CD4-positive, alpha-beta T cell treated with Interferon alpha-2 for 1 hour (primary cell): ENCODE data around the gene FGD3.

ENCODE experiments used
- DNase-seq, 2 donors: peaks; one replicate each; pipeline ENCODE4 v3.0.0-alpha.2; 2020 to 2022

Gene FGD3, protein sequence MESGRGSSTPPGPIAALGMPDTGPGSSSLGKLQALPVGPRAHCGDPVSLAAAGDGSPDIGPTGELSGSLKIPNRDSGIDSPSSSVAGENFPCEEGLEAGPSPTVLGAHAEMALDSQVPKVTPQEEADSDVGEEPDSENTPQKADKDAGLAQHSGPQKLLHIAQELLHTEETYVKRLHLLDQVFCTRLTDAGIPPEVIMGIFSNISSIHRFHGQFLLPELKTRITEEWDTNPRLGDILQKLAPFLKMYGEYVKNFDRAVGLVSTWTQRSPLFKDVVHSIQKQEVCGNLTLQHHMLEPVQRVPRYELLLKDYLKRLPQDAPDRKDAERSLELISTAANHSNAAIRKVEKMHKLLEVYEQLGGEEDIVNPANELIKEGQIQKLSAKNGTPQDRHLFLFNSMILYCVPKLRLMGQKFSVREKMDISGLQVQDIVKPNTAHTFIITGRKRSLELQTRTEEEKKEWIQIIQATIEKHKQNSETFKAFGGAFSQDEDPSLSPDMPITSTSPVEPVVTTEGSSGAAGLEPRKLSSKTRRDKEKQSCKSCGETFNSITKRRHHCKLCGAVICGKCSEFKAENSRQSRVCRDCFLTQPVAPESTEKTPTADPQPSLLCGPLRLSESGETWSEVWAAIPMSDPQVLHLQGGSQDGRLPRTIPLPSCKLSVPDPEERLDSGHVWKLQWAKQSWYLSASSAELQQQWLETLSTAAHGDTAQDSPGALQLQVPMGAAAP

GRCh38 chr9:92947268-92948037, at the start of gene FGD3:
Gene FGD3, plus strand, starts transcription at chr9:92947523. Its CDS starts 28,734 bp downstream, at chr9:92976257.
- DNase-seq = peak in 1 of 2 donors; percentile 50

DNA sequence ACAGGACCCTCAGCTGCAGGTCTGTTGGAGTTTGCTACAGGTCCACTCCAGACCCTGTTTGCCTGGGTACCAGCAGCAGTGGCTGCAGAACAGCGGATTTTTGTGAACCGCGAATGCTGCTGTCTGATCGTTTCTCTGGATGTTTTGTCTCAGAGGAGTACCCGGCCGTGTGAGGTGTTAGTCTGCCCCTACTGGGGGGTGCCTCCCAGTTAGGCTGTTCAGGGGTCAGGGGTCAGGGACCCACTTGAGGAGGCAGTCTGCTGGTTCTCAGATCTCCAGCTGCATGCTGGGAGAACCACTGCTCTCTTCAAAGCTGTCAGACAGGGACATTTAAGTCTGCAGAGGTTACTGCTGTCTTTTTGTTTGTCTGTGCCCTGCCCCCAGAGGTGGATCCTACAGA, 42.2 kb upstream of the FGD3 start:
- peak in 1 of 2 donors; percentile 13 for DNase-seq

GRCh38 chr9:92911511-92912475, 35.5 kb upstream of the FGD3 start:
- DNase-seq = no peak

- no peak for DNase-seq
Observed at GRCh38 chr9:92917176-92917800, 30.0 kb upstream of the FGD3 start.

DNA sequence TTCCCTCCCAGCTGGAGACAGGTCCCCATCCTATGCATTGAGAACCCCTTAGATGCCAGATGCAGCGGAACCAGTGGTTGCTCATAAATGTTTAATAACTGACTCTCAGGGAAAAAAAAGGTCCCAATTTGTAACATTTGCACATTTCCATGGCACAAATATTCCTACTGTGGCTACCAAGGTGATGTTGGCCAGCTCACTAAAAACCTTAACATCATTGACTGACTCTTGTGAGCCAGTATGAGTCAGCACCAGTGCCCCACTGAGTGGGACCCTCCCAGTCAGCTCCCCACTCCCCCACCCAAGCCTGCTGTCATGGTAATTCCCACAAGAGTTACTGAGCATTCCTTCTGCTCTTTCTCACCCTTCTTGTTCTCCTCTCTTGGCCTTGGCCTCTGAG, 26.9 kb upstream of the FGD3 start:
- DNase-seq = no peak

DNA sequence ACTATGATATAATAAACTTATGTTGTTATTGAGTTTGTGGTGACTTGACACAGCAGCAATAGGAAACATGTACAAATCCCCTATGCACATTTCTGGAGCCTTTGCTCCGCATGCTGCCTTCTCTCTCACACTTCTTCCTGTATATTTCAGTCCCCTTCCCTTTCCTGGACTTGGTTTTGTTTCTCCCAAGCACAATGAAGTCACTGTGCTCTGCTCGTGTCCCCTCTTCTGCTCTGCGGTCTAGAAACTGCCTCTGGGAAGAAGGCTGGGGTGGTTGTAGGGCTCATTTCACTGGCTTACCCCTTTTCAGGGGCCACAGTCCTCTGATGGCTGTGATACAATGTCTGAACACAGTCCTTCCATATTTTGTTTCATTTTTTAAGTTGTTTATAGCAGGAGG, 15.7 kb upstream of the FGD3 start:
- no peak for DNase-seq

- DNase-seq = no peak
Observed at GRCh38 chr9:92934321-92934720, 13.0 kb upstream of the FGD3 start.

DNA sequence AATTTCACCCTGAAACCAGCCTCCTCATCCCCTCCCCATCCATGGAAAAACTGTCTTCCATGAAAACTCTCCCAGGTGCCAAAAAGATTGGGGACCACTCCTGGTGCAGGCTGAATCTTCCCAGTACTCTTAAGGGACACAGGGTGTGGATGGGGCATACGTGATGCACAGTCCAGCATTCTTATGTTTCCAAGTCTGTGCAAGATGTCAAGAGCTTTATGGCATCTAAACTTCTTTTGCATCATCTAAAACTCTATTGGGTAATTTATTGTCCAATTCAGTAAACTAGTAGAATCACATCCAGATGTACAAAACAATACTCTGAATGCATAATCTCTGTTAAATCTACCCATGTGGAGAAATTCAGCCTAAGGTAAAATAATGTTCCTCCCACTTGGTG, 9.3 kb upstream of the FGD3 start:
- DNase-seq = no peak

- no peak for DNase-seq
Observed at GRCh38 chr9:92941861-92942260, 5.5 kb upstream of the FGD3 start.

GRCh38 chr9:92942688-92943616, 4.4 kb upstream of the FGD3 start:
- no peak for DNase-seq

DNA sequence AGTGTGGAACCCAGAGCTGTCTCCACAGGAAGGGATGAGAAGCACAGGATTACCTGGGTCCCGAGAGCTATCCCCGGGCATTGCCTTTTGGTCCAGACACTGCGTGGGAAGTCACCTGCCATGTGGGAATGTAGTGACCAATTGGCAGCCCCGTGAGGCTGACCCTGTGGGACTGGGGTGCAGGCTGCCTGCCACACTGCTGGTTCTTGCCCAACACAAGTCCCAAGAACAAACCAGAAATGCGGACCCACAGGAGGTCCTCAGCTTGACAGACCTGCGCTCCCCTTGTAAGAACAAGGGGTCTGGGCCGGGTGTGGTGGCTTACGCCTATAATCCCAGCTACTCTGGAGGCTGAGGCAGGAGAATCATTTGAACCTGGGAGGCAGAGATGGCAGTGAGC, 2.4 kb upstream of the FGD3 start:
- no peak for DNase-seq

DNA sequence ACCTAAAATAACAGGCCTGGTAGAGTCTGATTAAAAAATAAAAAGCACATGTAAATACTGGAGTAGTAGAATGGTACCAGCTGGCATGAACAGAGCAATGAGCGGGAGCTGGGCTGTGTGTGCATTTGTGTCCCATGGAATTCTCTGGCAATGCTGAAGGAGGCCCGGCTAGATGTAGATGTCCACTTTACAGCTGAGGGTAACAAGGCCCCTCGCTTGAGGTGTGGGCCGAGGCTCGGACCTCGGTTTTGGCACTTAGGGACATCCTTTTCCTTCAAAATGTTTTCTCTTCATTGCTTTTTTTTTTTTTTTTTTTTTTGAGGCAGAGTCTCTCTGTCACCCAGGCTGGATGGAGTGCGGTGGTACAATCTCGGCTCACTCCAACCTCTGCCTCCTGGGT, 1.5 kb upstream of the FGD3 start:
- DNase-seq = no peak

GRCh38 chr9:92948038-92948534, 763 bp downstream of the FGD3 start:
- peak in 1 of 2 donors; percentile 47 for DNase-seq

DNA sequence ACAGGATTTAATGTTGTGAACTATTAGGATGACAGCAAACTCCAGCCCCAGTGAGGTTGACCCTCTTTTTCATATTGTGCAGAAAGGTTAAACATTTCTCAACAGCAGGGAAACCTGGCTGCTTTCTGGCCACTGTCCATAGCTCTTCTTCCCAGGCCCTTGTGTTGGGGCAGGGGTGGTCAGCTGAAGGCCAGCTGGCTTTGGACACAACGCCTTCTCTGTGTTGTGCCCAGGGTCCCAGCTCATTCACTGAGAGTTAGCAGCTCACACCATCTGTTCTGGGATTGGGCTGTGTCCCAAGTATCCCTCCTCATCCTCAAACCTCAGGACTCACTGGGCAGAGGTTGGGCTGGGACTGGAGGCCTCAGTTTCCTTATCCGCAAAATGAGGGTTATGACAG, 1.3 kb downstream of the FGD3 start:
- DNase-seq = no peak

DNA sequence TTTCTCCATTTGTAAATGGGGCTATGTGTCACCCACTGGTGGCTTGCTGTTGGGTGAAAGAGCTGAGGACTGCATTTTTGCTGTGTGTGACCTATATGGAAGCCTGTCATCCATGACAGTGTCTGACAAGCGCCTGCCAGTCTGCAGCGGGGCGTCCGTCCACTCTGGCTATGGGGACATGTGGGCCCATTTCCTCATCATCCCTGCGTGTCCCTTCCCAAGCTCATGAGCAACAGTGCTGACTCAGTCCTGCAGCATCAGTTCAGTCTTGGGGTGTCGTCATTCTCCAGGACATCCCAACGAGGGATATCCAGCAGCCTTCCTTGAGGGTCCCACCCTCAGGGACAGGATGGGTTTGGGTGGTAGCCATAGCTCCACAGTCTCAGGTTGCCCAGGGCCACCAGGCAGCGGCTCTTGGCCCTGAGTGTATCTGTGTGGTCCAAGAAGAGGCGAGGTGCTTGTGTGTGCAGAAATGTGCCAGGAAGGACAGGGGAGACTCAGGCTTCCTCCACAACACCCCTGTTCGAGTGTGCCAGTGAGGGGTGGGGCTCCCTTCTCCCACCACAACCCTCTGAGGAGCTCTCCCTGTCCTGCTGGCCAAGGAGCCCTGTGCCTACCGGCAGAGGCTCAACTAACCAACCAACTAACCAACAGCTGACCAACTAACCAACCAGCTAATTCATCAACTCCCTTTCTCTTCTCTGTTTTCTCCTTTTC, 2.1 kb downstream of the FGD3 start:
- DNase-seq = no peak

DNA sequence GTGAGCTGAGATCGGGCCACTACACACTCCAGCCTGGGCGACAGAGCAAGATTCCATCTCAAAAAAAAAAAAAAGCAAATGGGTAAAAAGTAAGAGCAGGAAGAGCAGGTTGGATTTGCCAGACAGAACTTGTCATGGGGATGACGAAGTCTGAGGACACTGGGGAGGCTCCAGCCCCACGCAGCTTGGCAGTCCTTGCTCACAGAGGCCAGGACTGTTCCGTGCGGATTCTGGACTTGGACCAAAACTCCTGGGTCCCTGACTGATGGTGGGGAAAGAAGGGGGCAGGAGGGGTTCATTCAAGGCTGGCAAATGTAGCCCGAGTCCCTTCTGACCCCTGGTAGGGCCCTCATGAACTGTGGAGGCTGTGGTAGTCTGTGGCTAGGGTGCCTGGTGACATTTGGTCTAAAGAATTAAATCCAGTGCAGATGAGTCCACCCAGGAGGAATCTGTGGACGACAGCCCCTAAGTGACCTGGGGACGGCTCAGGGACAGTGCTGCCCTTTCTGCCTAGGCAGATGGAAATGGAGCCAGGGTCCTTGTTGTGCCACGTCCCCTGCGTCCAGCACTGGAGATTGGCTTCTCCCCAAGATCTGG, 3.1 kb downstream of the FGD3 start:
- DNase-seq = no peak

GRCh38 chr9:92952906-92953610, 5.7 kb downstream of the FGD3 start:
- DNase-seq = no peak

DNA sequence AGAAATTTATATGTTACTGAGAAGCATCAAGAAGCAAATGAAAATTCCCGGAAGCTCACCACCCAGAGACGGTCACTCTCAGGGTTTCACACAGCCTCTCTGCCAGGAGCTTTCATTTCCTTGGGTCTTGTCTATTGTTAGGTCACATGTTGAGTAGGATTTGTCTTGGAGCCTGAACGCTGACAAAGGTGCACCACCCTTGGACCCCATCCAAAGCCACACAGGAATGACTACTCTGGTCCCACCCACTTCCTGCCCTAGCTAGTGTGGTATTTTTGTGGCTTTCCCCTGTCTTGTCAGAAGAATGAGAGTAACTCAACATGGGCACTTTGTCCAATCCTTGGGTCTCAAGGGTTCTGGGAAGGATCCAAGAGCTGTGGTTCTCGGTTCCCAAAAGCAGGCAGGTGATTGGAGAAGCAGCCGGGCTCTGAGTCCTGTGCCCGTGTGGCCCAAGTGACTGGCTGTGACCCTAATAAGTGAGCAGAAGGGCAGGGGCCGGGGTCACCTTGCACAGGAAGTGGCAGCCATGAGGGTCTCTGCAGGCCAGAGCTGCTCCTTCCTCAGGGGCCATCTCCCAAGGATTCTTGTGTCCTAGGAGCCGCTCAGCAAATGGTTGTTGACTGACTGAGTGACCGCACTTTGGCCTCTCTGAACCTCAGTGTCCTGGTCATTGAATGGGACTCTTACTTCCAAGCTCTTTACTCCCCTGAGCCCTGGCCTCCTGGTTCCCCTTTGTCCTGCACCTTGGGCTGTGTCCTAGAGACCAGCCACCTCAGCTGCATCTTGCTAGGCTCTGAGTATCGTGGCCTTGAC, 6.9 kb downstream of the FGD3 start:
- DNase-seq = peak; percentile 69 to 87
